Stimulated activated CD8-positive, alpha-beta memory T cell treated with anti-CD3 and anti-CD28 coated beads, Interleukin-15, amount 100 ng/mL, for 4 hours (primary cell): Measurements from ENCODE around the gene WBP1L.
A peak's percentile ranks its signal among the peaks of the same experiment; 100 is the strongest.
"Not testable (repeated sequence)": the region's sequence is repeated elsewhere in the genome, so short reads cannot be mapped to it uniquely, and the experiment has no call there.

ENCODE experiments used
- DNase-seq, 2 donors: peaks; one replicate each; pipeline ENCODE4 v3.0.0-alpha.2; 2020; ENCODE audit warnings: low read depth in 2 of 2

Gene WBP1L

GRCh38 chr10:102811346-102811745, 67.6 kb downstream of the WBP1L start:
- DNase-seq, result no peak

DNA sequence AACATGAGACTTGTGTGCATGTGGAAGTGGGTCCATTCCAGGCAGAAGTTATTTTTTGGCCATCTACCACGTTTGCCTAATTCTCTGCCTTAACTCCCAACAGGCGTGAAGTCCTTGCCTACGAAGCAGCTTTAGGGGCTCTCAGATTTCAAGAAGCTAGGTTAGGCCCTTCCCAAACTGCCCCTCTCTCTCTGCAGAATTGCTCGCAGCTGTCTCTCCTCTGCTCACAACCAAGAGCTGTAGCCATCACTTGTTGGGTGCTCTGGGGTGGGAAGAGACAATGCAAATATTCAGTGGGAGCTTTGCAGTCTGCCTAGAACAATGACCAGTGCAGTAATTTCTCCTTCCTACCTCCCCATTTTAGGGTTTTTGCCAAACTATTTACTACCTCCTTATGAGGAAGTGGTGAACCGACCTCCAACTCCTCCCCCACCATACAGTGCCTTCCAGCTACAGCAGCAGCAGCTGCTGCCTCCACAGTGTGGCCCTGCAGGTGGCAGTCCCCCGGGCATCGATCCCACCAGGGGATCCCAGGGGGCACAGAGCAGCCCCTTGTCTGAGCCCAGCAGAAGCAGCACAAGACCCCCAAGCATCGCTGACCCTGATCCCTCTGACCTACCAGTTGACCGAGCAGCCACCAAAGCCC, 68.6 kb downstream of the WBP1L start:
- DNase-seq, result no peak

- DNase-seq, result no peak
These were observed 69.3 kb downstream of the WBP1L start for GRCh38 chr10:102813017-102813541.

- DNase-seq, result no peak
These were observed 70.1 kb downstream of the WBP1L start for GRCh38 chr10:102813734-102814452.

DNA sequence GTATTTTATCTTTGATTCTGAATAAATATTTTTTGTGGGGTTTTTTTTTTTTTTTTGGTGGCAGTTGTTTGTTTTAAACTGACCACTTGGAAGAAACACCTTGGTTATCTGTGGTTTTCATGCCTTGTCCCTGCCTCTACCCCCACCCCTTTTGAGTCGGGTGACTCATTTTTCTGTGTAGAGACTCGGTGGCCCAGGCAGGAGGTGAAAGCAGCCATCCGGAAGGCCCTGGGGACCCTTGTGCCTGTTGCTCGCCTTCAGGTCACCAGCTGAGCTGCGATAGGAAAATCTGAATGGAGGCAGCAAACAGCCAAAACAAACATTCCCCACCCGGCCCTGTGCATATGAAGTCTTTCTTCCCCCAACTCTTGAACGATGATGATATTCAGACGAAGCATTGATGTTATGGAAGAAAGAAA, 70.7 kb downstream of the WBP1L start:
- no peak for DNase-seq

GRCh38 chr10:102814873-102815661, 71.3 kb downstream of the WBP1L start:
- DNase-seq, result no peak

DNA sequence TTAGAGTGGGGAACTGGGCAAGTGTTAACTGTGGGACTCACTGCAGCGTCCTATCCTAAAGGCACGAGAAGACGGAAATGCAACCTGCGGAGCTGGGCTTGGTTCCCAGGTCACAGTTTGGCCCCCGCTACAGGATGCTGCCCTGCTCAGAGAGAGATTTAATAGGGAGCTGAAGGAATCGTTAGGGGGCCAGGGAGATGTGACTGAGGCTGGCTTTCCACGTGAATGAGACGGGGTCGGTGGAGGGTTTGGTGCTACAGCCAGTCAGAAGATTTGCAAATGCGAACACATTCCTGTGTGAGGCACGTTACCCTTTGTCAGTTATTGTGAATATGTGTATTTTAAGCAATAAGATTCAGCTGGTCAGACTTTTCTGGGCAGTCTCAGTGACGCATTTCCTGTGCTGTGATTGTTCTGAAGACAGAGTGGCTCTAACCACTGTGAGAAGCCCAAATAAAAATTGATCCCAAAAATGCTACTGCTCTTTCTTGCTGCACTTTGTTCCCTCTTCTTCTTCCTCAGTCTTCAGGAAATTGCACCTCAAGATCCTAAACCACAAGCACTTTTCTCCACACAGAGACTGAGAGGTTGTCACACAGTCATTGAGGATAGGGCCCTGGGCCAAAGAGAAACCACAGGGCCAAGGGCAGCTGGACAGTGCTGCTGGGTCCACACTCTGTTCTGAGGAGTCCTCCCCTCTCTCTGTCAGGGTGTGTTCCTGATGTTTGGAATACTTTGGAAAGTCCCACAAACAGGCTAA, 72.2 kb downstream of the WBP1L start:
- DNase-seq, result no peak

DNA sequence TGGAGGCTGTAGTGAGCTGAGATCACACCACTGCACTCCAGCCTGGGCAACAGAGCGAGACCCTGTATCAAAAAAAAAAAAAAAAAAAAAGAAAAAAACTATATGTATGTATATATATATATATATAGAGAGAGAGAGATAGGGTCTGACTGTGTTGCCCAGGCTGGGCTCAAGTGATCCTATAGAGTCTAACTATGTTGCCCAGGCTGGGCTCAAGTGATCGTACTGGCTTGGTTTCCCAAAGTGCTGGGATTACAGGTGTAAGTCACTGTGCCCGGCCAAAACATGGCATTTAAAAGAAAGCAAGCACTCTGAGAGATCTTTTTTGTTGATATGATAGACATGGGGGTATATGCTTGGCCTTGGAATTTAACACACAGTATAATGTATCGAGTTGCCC, 73.4 kb downstream of the WBP1L start:
- DNase-seq, result no peak

DNA sequence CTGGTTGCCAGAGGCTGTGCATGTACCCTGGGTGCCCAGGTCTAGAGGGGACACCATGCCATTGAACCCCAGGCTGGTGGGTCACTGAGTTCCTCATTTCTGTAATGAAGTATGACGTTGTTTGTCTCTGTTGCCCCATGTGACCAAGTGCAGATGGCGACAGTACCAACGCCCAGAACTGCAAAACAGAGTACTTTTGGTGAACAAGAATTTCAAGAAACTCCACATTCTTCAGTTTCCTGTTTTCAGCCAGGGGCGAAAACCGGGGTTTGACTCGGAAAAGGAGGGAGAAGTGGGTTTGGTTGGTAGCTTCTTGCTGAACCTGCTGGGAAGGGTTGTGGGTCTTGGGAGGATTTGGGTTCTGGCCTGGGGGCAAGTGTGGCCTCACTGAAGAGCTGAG, 75.3 kb downstream of the WBP1L start:
- DNase-seq, result no peak

DNA sequence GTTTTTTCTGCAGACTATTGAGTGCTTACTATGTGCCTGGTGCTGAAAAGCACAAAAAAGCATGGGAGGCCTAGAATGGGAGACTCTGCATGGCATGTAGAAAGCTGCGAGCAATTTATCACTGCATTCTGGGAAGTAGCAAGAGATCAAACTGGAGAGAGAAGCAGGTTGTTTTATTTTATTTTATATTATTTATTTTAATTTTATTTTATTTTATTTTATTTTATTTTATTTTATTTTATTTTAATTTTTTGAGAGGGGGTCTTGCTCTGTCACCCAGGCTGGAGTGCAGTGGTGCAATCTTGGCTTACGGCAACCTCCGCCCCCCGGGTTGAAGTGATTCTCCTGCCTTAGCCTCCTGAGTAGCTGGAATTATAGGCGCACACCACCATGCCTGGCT, 76.3 kb downstream of the WBP1L start:
- DNase-seq, result not testable (repeated sequence)

DNA sequence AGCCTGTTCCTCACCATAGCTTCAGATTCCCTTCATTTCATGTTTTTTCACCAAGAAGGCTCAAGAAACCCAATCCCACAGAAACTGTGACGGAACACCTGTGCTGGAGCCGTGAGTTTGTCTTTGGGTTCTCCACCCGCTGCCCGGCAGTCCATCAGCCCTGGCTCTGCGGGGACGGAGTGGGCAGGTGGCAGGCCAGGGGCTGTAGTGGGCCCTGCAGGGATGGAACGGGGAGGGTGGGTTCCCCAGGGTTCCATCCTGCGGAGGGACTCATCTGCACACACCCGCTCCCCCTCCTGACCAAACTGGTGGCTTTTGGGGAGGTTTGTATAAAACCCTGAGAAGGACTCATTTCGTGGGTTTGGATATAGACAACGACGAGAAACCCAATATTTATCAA, 78.5 kb downstream of the WBP1L start:
- no peak for DNase-seq

DNA sequence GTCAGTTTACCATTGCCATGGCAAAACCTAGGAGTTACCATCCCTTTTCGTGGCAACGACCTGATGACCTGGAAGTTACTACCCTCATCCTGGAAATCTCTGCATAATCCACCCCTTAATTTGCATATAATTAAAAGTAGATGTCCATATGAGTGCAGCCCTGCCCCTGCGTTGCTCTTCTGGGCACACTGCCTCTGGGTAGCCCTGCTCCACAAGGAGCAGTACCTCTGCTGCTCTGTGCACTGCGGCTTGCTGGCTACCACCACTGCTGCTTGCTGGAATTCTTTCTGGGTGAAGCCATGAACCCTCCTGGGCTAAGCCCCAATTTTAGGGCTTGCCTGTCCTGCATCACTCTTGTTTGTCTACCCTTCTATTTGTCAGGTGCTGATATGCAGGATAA, 80.9 kb downstream of the WBP1L start:
- no peak for DNase-seq

- no peak for DNase-seq
These were observed 82.5 kb downstream of the WBP1L start for GRCh38 chr10:102826148-102826796.

DNA sequence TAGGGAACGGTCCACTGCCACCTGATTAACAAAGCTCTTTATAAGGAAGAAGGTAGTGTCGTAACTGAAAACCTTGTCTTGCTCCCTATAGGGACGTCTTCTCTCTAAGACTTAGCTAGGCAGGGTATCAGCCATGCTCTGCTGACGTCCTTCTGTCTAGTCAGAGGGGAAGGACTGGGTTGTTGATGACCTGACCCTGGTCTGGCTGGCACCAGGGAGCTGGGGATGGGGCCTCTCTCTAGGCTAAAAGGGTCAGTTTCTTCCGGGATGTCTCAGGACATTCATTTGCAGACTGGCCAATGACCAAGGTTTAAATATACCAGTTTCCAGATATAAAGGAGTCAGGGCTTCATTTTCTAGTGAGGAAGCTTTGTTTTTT, 83.8 kb downstream of the WBP1L start:
- DNase-seq, result no peak

- DNase-seq, result no peak
These were observed 87.7 kb downstream of the WBP1L start for GRCh38 chr10:102831322-102832071.

DNA sequence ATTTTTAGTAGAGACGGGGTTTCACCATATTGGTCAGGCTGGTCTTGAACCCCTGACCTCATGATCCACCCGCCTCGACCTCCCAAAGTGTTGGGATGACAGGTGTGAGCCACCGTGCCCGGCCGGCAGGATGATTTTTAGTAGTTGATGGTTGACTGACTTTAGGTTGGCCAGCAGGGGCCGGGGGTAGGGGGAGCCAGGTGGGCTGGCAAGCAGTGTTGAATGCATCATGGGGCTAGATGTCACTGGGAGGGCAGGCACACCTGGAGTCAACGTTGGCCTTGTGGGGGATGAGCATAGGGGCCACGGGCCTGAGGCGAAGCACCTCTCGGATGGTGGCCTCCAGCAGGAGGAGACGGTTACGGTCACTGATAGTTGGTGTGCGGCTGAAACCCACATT, 88.5 kb downstream of the WBP1L start:
- DNase-seq, result no peak

- no peak for DNase-seq
These were observed 89.2 kb downstream of the WBP1L start for GRCh38 chr10:102832987-102833386.

DNA sequence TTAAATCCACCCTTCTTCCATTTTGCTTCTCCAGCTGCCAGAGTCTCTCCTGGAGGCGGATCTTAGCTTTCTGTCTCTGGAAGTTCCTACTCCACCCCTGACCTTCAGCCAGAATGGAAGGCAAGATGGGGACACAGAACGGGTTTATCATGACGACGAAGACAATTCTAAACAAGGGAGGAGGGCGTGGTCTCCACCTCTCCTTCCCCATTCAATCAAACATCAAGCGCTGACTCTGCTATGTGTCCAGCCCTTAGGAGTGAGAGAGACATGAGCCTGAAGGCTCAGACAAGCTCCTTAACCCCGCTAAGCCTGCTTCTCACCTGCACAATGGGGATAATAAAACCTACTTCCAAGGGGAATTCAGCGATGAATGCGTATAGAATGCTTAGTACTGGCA, 90.4 kb downstream of the WBP1L start:
- DNase-seq, result no peak

DNA sequence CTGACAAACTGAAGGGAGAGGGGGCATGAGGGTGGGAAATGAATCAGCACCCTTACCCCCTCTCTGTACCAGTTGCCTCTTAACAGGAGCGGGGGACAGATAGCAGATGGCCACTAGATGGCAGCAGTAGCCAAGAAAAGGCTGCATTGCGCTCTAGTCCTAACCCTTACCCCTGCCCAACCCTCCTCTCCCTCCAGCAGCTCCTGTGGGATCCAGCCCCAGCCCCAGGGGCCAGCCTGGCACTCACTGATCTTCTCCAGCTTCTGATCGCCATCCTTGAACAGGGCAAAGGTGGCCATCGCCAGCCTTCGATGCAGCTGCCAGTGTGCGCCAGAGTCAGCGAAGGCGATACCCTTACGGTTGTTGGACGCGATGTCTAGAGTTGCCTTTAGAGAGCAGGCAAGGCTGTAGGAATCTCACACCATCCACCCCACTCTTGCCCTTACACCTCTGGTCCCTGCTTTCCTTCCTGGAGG, 91.3 kb downstream of the WBP1L start:
- peak; percentile 40 to 57 for DNase-seq

DNA sequence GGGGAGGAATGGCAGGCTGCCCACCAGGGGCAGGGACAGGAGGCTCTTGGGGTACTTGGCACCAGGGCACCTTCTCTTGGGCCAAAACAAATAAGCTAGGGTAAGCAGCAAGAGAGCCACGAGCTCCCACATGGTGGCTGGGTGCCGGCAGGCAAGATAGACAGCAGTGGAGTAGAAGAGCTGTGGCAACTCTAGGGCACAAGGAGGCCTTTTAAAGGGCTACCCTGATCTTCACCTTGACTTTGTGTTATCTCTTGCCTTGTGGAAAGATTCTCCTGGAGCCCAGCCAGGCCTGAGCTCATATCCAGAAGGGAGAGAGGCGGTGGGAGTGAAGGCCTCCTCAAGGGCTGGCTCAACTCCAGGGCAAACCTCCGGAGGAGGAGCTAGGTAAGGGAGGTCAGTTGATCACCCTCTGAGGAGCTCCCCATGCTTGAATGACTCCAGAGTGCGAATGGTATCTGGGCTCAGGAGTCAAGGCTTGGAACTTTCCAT, 93.5 kb downstream of the WBP1L start, which contains the start of gene CYP17A1:
Gene CYP17A1, minus strand, starts transcription at position 184 of the 492 bp plus-strand sequence. Its CDS starts 52 bp downstream, at position 132.
- no peak for DNase-seq
